Activated CD4-positive, alpha-beta memory T cell treated with anti-CD3 and anti-CD28 coated beads, Interleukin-2, amount 10 ng/mL, durations not matched to agents 7 days and 5 days (primary cell): ENCODE data around the gene BRD1. TPM values are rescaled to one million over a fixed set of nuclear protein-coding genes. Genes with fewer than 3 reads are reported as not detected.

Experiments used
- CTCF ChIA-PET: fragments of 350-600 bp; sonication (Branson Sonifier 250); formaldehyde crosslinking; loops from one replicate; lab custom pipeline; 2021; ENCODE audit warnings: antibody characterized with exemption, inconsistent platforms; lab: Charles Lee
- POLR2A ChIA-PET: fragments of 350-600 bp; sonication (Branson Sonifier 250); formaldehyde crosslinking; loops from one replicate; lab custom pipeline; 2021; ENCODE audit warnings: antibody characterized with exemption; lab: Charles Lee
- DNase-seq: peaks from one replicate; pipeline ENCODE4 v3.0.0-alpha.2; 2020
- H3K27ac Mint-ChIP-seq: one replicate; pipeline ENCODE4 v1.8.0; 2021; ENCODE audit warnings: mild to moderate bottlenecking, mixed read lengths
- H3K27me3 Mint-ChIP-seq: one replicate; pipeline ENCODE4 v1.8.0; 2021; ENCODE audit warnings: mixed read lengths
- H3K36me3 Mint-ChIP-seq: one replicate; pipeline ENCODE4 v1.8.0; 2021; ENCODE audit warnings: low read depth, mixed read lengths
- H3K4me1 Mint-ChIP-seq: one replicate; pipeline ENCODE4 v1.8.0; 2021; ENCODE audit warnings: mixed read lengths
- H3K4me3 Mint-ChIP-seq: one replicate; pipeline ENCODE4 v1.8.0; 2021; ENCODE audit warnings: mild to moderate bottlenecking, mixed read lengths
- H3K9me3 Mint-ChIP-seq: one replicate; pipeline ENCODE4 v1.8.0; 2021; ENCODE audit warnings: mixed read lengths
- total RNA-seq, 2 experiments: library from RNA; stranded (reverse); gene quantifications; one replicate each; pipeline ENCODE4 v1.2.3, GENCODE V29; 2021

Gene BRD1
- total RNA-seq, 2 experiments from 2014 or later = 54.7 to 55.4 TPM

DNA sequence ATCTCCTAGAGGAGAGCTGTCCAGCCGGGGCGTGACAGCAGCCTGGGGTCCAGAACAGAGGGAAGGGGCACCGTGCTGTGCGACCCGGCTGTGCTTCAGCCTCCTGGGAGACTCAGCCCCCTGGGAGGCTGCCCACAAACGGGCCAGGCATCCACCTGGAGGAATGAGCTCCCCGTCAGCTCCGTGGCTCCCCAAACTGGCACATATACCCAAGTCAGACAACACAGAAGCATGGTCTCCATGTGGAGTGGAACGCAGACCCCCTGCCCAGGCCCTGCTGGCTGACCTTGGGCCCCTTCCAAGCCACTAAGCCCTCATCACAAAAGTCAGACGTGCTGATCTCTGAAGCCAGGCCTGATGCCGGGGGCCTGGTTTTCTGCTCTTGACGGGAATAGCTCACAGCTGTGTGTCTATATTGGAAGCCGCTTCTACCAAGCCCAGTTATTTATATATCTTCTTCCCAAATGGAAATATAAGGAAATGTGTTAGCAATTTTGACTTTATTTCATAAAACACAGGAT is 91.7 kb downstream of the BRD1 start:
- H3K36me3 Mint-ChIP-seq = no peaks in the 10 kb centered on the region
- ChIA-PET CTCF (no interaction called here), POLR2A (no interaction called here)
- peaks cover 11% of the 10 kb centered on the region for H3K9me3 Mint-ChIP-seq
- H3K27ac Mint-ChIP-seq = no peak overlapping the region
- DNase-seq = peak; percentile 4
- peaks cover 29% of the 10 kb centered on the region for H3K27me3 Mint-ChIP-seq
- no peak overlapping the region for H3K4me3 Mint-ChIP-seq
- peaks cover 2% of the 10 kb centered on the region for H3K4me1 Mint-ChIP-seq

DNA sequence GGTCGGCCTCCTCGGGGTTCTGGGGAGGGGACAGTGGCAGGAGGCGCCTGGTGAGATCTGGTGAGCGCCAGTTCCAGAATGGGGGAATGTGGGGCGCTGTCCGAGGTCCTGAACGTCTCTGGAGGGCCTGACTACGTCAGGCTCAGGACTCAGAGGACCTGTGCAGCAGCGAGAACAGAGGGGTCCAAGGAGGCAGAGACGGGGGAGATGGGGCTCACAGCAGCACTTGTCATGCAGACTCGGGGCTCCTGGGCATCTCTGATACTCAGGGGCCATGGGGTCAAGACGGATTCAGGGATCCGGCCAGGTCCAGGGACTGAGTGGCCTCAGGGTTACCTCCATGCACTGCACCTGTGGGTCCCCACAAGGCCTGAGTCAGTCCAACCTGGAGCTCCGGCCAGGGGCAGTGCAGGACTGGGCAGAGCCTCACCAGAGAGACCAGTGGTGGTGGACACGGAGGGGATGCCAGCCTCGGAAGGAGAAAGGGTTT is 92.2 kb downstream of the BRD1 start:
- H3K36me3 Mint-ChIP-seq = no peaks in the 10 kb centered on the region
- H3K4me3 Mint-ChIP-seq = no peak overlapping the region
- peak; percentile 17 for DNase-seq
- peaks cover 2% of the 10 kb centered on the region for H3K4me1 Mint-ChIP-seq
- peaks cover 11% of the 10 kb centered on the region for H3K9me3 Mint-ChIP-seq
- ChIA-PET POLR2A (no interaction called here), CTCF (no interaction called here)
- H3K27ac Mint-ChIP-seq = no peak overlapping the region
- peaks cover 28% of the 10 kb centered on the region for H3K27me3 Mint-ChIP-seq

DNA sequence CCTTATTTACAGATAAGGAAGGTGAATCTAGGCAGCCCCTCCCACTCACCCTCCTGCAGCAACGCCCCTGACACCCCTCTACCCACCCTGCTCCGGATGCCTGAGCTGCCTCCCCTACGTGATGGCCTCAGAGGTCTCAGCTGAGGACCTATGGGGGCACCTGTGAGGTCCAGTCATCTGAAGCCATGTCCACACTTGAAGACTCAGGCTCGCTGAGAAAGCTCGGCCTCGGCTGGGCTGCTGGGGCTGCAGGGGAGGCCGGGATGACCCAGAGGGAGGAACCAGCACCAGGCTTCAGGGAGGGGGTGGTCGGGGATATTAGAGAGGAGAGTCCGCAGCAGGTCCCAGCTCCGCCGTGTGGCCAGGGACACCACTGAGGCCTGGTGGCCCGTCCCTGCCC is 92.8 kb downstream of the BRD1 start:
- peak; percentile 15 for DNase-seq
- H3K36me3 Mint-ChIP-seq = no peaks in the 10 kb centered on the region
- H3K4me3 Mint-ChIP-seq = no peak overlapping the region
- ChIA-PET POLR2A (no interaction called here), CTCF (no interaction called here)
- H3K27me3 Mint-ChIP-seq = peaks cover 30% of the 10 kb centered on the region
- peaks cover 2% of the 10 kb centered on the region for H3K4me1 Mint-ChIP-seq
- H3K27ac Mint-ChIP-seq = no peak overlapping the region
- H3K9me3 Mint-ChIP-seq = peaks cover 9% of the 10 kb centered on the region

DNA sequence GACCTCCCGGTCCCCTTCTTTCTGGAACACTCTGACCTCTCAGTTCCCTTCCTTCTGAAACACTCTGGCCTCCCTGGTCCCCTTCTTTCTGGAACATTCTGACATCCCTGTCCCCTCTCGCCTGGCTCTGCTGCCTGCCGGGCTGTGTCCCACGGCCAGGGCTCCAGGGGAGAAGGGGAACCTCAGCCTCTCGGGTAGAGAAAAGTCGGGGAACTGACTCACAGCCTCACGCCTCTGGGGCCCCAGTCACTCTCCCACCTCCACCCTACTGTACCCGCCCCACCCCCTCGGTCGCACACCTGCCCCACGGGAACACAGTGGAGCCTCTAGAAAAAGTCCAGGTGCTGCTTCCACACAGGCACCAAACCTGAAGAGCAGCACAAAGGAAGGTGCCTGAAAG is 93.3 kb downstream of the BRD1 start:
- Mint-ChIP-seq H3K4me3 (no peak overlapping the region), H3K4me1 (peaks cover 2% of the 10 kb centered on the region), H3K36me3 (no peaks in the 10 kb centered on the region), H3K27ac (no peak overlapping the region), H3K9me3 (peaks cover 4% of the 10 kb centered on the region), H3K27me3 (peaks cover 25% of the 10 kb centered on the region)
- CTCF ChIA-PET = no interaction called here
- DNase-seq = peak; percentile 5
- POLR2A ChIA-PET = no interaction called here

DNA sequence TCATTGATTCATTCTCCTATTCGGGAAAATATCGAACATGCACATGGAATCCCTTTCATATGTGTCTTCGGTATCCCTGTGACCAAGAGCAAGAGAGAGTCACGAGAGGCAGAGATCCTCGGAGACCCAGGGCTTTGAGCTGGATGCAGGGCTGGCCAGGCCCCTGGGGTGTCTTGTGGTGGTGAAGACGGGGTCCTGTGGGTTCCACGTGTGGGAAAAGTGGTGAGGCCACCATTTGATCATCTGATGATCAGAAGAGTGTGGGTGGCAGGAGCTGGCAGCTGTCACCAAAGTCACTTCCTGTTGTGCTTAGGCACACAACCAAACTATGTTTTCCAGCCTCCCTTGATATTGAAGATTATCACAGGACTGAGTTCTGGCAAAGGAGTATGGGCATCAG is 94.0 kb downstream of the BRD1 start:
- Mint-ChIP-seq H3K9me3 (no peaks in the 10 kb centered on the region), H3K27ac (no peak overlapping the region), H3K4me3 (no peak overlapping the region), H3K4me1 (peaks cover 2% of the 10 kb centered on the region), H3K36me3 (no peaks in the 10 kb centered on the region), H3K27me3 (peaks cover 31% of the 10 kb centered on the region)
- peak; percentile 5 for DNase-seq
- POLR2A ChIA-PET = no interaction called here
- CTCF ChIA-PET = no interaction called here

DNA sequence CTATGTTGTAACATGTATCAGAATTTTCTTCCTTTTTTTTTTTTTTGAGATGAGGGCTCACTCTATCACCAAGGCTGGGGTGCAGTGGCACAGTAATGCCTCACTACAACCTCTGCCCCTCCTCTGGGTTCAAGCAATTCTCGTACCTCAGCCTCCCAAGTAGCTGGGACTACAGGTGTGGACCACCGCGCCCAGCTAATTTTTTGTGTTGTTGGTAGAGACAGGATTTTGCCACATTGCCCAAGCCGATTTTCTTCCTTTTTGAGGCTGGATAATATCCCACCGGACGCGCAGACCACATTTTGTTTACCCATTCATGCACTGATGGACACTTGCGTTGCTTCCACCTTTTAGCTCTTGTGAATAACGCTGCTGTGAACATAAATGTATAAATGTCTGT is 97.0 kb downstream of the BRD1 start:
- no peaks in the 10 kb centered on the region for H3K9me3 Mint-ChIP-seq
- H3K27me3 Mint-ChIP-seq = peaks cover 56% of the 10 kb centered on the region

DNA sequence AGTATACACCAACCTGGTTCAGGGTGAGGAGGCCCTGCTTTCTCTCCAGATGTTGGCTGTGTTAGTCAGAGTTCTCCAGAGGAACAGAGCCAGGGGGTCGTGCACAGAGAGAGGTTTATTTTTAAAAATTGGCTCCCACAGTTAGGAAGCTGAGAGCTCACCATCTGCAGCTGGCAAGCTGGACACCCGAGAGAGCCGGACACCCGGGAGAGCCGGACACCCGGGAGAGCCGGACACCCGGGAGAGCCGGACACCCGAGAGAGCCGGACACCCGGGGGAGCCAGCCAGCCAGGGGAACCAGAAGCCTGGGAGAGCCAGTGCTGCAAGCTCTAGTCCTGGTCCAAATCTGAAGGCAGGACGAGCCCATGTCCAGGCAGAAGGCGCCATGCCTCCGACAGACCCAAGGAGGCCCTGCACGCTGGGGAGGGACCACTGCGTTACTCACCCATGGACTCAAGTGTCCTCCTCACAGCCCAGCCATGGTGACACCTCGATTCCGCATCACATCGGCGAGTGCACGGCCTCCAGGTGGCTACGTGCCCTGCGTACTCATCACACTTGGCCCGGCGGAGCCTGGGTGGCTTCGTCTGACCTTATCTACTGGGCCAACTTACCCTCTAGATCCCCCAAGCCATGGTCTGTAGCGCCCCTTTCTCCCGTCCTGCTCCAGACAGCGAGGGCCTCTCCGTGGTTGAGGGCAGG is 99.0 kb downstream of the BRD1 start:
- peaks cover 8% of the 10 kb centered on the region for H3K4me1 Mint-ChIP-seq

More for the DNA sequence above, 97.0 kb downstream of the BRD1 start:
- H3K27ac Mint-ChIP-seq = no peak overlapping the region
- H3K4me3 Mint-ChIP-seq = no peak overlapping the region
- no peaks in the 10 kb centered on the region for H3K36me3 Mint-ChIP-seq
- ChIA-PET CTCF (no interaction called here), POLR2A (no interaction called here)
- peak; percentile 2 for DNase-seq
- peaks cover 2% of the 10 kb centered on the region for H3K4me1 Mint-ChIP-seq

DNA sequence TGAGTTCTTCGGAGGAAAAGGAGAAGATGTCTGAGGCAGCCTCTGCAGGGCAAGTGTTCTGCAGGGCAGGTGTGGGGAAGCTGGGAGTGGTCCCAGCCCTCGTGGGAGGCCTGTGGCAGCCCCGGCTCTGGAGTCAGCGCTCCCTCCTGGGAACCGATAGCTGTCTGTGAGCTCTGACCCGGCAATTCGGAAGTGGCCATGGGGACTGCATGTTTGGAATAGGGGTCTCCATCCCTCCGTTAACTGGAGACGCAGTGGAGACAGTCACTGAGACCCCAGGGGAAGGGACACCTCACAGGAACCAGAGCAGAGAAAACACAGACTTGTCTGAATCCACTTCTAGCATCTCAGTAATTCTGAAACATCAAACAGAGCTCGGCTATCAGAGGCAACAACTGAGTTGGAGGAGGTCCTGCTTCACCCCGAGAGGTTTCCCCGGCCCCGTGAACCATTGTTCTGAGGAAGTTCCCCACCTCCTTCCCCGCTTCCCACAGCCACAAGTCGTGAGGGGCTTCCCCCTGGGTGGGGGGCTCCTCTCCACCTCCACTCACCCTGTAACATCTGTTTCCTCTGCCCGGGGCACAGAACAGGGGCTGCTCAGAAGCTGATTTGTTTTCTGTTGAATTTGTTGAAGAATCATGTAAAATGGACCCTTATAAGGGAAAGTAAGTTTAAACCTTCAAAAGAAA is 99.6 kb downstream of the BRD1 start:
- DNase-seq = peak; percentile 3
- POLR2A ChIA-PET = no interaction called here
- CTCF ChIA-PET = interaction anchor here (0.5 kb wide), 1 partner anchor 44 kb away, joined by 3 read pairs; no protein-coding TSS in a partner anchor
- H3K4me3 Mint-ChIP-seq = no peak overlapping the region
- peaks cover 6% of the 10 kb centered on the region for H3K4me1 Mint-ChIP-seq
- H3K27me3 Mint-ChIP-seq = peaks cover 50% of the 10 kb centered on the region
- H3K9me3 Mint-ChIP-seq = no peaks in the 10 kb centered on the region
- H3K36me3 Mint-ChIP-seq = no peaks in the 10 kb centered on the region
- no peak overlapping the region for H3K27ac Mint-ChIP-seq

More for the DNA sequence above, 99.0 kb downstream of the BRD1 start:
- DNase-seq = peak; percentile 13
- H3K27me3 Mint-ChIP-seq = peaks cover 56% of the 10 kb centered on the region
- no peak overlapping the region for H3K27ac Mint-ChIP-seq
- H3K4me3 Mint-ChIP-seq = no peak overlapping the region
- H3K36me3 Mint-ChIP-seq = no peaks in the 10 kb centered on the region
- H3K9me3 Mint-ChIP-seq = no peaks in the 10 kb centered on the region
- ChIA-PET POLR2A (no interaction called here), CTCF (no interaction called here)

DNA sequence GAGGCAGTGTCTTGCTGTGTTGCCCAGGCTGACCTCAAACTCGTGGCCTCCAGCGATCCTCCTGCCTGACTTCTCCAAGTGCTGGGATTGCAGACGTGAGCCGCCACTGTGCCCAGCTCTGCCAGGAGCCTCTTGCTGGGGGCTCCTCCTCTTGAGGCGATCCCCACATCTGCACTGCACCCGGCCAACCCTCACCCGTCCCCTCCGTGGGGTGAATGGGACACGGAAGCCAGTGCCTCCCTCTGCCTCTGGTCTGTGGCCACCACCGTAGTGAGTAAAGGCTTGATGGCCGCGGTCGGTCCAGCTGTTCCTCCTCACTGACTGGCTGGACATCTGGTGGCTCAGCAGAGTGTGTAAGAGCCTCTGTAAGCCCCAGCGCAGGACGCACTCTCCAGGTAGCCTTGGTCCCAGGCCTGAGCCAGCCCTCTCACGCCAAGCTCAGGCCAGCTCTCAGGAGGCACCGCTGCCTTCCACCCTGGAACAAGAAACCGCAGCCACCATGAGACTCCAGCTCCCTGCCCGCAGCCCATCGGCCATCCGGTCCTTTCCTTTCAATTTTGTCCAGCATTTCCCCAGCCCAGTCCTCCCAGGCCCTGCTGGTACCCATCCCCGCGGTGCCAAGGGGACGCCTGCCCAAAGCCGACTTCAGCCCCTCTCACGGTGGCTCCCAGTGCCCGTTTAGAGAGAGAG is 100.3 kb downstream of the BRD1 start:
- H3K27me3 Mint-ChIP-seq = peaks cover 46% of the 10 kb centered on the region
- no peak overlapping the region for H3K4me3 Mint-ChIP-seq
- no peaks in the 10 kb centered on the region for H3K9me3 Mint-ChIP-seq
- no peak overlapping the region for H3K27ac Mint-ChIP-seq
- H3K36me3 Mint-ChIP-seq = no peaks in the 10 kb centered on the region
- POLR2A ChIA-PET = no interaction called here
- CTCF ChIA-PET = no interaction called here
- DNase-seq = peak; percentile 13
- peaks cover 6% of the 10 kb centered on the region for H3K4me1 Mint-ChIP-seq

DNA sequence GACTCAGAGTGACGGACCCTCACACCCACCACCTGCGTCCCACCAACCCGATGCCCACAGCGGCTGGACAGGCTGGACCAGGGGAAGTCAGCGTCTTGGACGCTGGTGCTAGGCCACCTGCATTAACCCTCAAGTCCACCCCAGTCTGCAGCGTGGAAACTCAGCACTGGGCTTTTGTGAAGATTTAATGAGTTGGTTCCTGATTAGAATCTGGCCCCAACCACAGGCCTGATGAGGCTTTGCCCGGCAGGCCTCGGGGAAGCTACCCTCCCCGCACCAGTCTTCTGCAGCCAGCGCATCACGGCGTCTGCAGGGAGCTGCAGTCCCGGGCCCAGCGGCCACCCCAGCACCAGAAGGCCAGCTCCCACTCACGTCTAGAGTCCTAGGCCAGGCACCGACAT is 101.0 kb downstream of the BRD1 start:
- Mint-ChIP-seq H3K27ac (no peak overlapping the region), H3K27me3 (peaks cover 44% of the 10 kb centered on the region), H3K4me1 (peaks cover 6% of the 10 kb centered on the region), H3K9me3 (no peaks in the 10 kb centered on the region), H3K4me3 (no peak overlapping the region), H3K36me3 (no peaks in the 10 kb centered on the region)
- DNase-seq = no peak
- ChIA-PET POLR2A (no interaction called here), CTCF (interaction anchor here (0.6 kb wide), 1 partner anchor 594 kb away, joined by 3 read pairs; no protein-coding TSS in a partner anchor)

DNA sequence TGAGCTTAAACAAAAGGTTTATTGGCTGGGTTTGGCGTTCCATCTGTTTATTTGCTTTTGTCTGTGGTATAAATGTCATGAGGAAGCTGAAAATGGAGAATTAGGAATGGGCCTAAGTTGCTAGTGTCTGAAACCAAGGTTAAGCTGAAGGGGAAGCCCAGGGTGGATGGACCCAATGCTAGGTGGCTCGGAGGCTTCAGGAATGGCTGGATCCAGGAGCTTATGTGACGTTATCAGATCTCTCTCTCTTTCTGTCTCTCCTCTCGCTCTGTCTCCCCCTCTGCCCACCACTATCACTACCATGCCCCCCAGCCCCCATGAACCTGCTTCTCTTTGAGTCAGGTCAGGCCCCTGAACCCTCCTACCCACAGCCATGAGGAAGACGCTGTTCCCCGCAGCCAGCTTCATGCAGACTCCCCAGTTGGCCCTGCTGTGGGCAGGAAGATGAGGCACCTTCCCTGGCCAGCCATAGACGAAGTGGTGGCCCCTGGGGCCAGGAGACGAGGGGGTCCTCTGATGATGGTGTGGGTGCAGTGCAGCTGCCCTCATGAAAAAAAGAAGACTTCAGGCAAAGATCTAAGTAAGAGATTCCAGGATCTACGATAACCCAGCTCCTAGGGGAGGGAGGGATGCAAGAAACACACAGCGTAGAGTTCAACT is 101.5 kb downstream of the BRD1 start:
- Mint-ChIP-seq H3K4me1 (peaks cover 6% of the 10 kb centered on the region), H3K27me3 (peaks cover 44% of the 10 kb centered on the region), H3K9me3 (no peaks in the 10 kb centered on the region), H3K36me3 (no peaks in the 10 kb centered on the region), H3K27ac (no peak overlapping the region), H3K4me3 (no peak overlapping the region)
- DNase-seq = no peak
- CTCF ChIA-PET = interaction anchor here (0.6 to 1.2 kb wide), 2 partner anchors 68 to 594 kb away, joined by 3 read pairs; no protein-coding TSS in a partner anchor
- POLR2A ChIA-PET = no interaction called here

DNA sequence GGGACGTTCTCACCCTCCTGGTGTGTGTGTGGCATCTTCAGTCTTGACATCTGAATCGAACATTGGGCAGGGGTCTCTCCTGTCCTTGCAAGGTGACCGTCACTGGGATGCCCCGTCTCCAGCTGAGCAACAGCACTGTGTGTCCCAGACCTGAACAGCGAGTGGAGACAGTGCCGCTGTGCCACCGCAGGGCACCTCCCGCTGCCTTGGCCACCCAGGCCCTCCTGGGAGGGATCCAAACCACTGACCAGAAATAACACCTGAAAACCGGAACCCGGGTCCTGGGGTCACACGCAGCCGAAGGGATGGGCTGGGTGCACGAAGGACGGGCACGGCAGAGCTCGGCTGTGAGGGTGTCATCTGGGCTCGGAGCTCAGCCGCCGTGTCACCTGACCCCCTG is 102.2 kb downstream of the BRD1 start:
- DNase-seq = no peak
- Mint-ChIP-seq H3K27me3 (peaks cover 40% of the 10 kb centered on the region), H3K9me3 (no peaks in the 10 kb centered on the region), H3K4me1 (peaks cover 6% of the 10 kb centered on the region), H3K27ac (no peak overlapping the region), H3K4me3 (peak overlapping the region; percentile 27), H3K36me3 (no peaks in the 10 kb centered on the region)
- ChIA-PET CTCF (interaction anchor here (1.2 kb wide), 1 partner anchor 67 kb away, joined by 3 read pairs; no protein-coding TSS in a partner anchor), POLR2A (no interaction called here)
